Vagina (tissue), 2 donors: ENCODE measurements around the gene CDH18.

Experiments used
- CTCF ChIP-seq, 3 experiments: fragments of 450-650 bp in 2 of 3; fragments of 200-600 bp in 1 of 3; sonication (generic) in 1 of 3; IDR thresholded peaks; one replicate each; pipeline ENCODE4 v1.5.1; 2017 to 2019; ENCODE audit warnings: antibody characterized with exemption in 3 of 3, mild to moderate bottlenecking in 2 of 3, moderate library complexity in 2 of 3
- POLR2A ChIP-seq, 2 donors: fragments of 450-650 bp; IDR thresholded peaks; one replicate each; pipeline ENCODE4 v1.6.1; 2017; ENCODE audit warnings: antibody characterized with exemption in 2 of 2, mild to moderate bottlenecking in 2 of 2, moderate library complexity in 2 of 2
- POLR2AphosphoS5 ChIP-seq, 2 donors: sonication (generic); formaldehyde crosslinking; IDR thresholded peaks; one replicate each; pipeline ENCODE4 v1.9.0; 2017; ENCODE audit warnings: antibody characterized with exemption in 2 of 2, mild to moderate bottlenecking in 2 of 2, low read depth in 1 of 2; ENCODE audit not compliant: insufficient read depth in 1 of 2

GRCh38 chr5:19706776-19707175 is 281.2 kb downstream of the CDH18 start:
- no peak for TF ChIP-seq CTCF (IDR thresholded peaks at IDR 0.05)
- no peak for TF ChIP-seq POLR2A (IDR thresholded peaks at IDR 0.05)
- no peak for TF ChIP-seq POLR2AphosphoS5 (IDR thresholded peaks at IDR 0.05; ENCODE audit: insufficient read depth in 1 of 2, low read depth in 1 of 2)
